ENCODE results near the gene FAM107B. TPM values are rescaled to one million over a fixed set of nuclear protein-coding genes. Genes with fewer than 3 reads are reported as not detected.
A peak's percentile ranks its signal among the peaks of the same experiment; 100 is the strongest.

The FAM107B gene
- total RNA-seq, 1 donor from 2014 or later, result 43.0 TPM

- Histone ChIP-seq H3K79me2 (ENCODE audit: low read depth) (no peaks in the 10 kb centered on the region), H3K4me3 (no peak overlapping the region), H3F3A (ENCODE audit: low read depth) (no peaks in the 10 kb centered on the region), H3K9ac (no peak overlapping the region), H3K27me3 (no peaks in the 10 kb centered on the region), H4K20me1 (ENCODE audit: low read depth) (no peaks in the 10 kb centered on the region), H3K4me2 (no peak overlapping the region), H3K4me1 (no peaks in the 10 kb centered on the region), H3K36me3 (no peaks in the 10 kb centered on the region), H2AFZ (replicated peaks) (peak overlapping the region; percentile 76), H3K27ac (no peak overlapping the region), H3K9me3 (ENCODE audit: low read depth) (no peaks in the 10 kb centered on the region)
- no peak overlapping the region for H3K4me3 Mint-ChIP-seq
- H3K9me3 Mint-ChIP-seq, result no peaks in the 10 kb centered on the region
- H3K36me3 Mint-ChIP-seq, result no peaks in the 10 kb centered on the region
- no peaks in the 10 kb centered on the region for H3K27me3 Mint-ChIP-seq (ENCODE audit: insufficient read depth, low read depth)
- peaks cover 19% of the 10 kb centered on the region for H3K4me1 Mint-ChIP-seq
- peak overlapping the region; percentile 83 for H3K27ac Mint-ChIP-seq
- DNase-seq (ENCODE audit: low spot score), result no peak
- TF ChIP-seq EZH2 (IDR thresholded peaks at IDR 0.05) (no peak), EZH2phosphoT487 (IDR thresholded peaks at IDR 0.05) (no peak), CTCF (IDR thresholded peaks at IDR 0.05) (no peak)
Observed at GRCh38 chr10:14749070-14749809, 25.5 kb downstream of the FAM107B start.

GRCh38 chr10:14748441-14748840 lies 26.3 kb downstream of the FAM107B start:
- no peak for TF ChIP-seq CTCF (IDR thresholded peaks at IDR 0.05)
- no peak for TF ChIP-seq EZH2 (IDR thresholded peaks at IDR 0.05)
- TF ChIP-seq EZH2phosphoT487 (IDR thresholded peaks at IDR 0.05), result no peak
- no peak for DNase-seq (ENCODE audit: low spot score)
- no peaks in the 10 kb centered on the region for H3K9me3 ChIP-seq (ENCODE audit: low read depth)
- no peak overlapping the region for H3K27ac ChIP-seq
- no peaks in the 10 kb centered on the region for H3K4me1 ChIP-seq
- Mint-ChIP-seq H3K4me1 (peaks cover 19% of the 10 kb centered on the region), H3K36me3 (no peaks in the 10 kb centered on the region), H3K27ac (no peak overlapping the region), H3K9me3 (no peaks in the 10 kb centered on the region), H3K27me3 (ENCODE audit: insufficient read depth, low read depth) (no peaks in the 10 kb centered on the region), H3K4me3 (no peak overlapping the region)
- H3K79me2 ChIP-seq (ENCODE audit: low read depth), result no peaks in the 10 kb centered on the region
- no peak overlapping the region for H3K4me2 ChIP-seq
- H2AFZ ChIP-seq (replicated peaks), result no peak overlapping the region
- no peaks in the 10 kb centered on the region for H3K36me3 ChIP-seq
- H3K4me3 ChIP-seq, result no peak overlapping the region
- no peak overlapping the region for H3K9ac ChIP-seq
- no peaks in the 10 kb centered on the region for H4K20me1 ChIP-seq (ENCODE audit: low read depth)
- H3F3A ChIP-seq (ENCODE audit: low read depth), result no peaks in the 10 kb centered on the region
- H3K27me3 ChIP-seq, result no peaks in the 10 kb centered on the region

GRCh38 chr10:14742815-14743214 lies 31.9 kb downstream of the FAM107B start:
- H3K27ac Mint-ChIP-seq, result no peak overlapping the region
- H3K27me3 Mint-ChIP-seq (ENCODE audit: insufficient read depth, low read depth), result no peaks in the 10 kb centered on the region
- H3K4me3 Mint-ChIP-seq, result no peak overlapping the region
- Histone ChIP-seq H4K20me1 (ENCODE audit: low read depth) (no peaks in the 10 kb centered on the region), H3K79me2 (ENCODE audit: low read depth) (no peaks in the 10 kb centered on the region), H3K36me3 (no peaks in the 10 kb centered on the region), H2AFZ (replicated peaks) (no peak overlapping the region), H3F3A (ENCODE audit: low read depth) (no peaks in the 10 kb centered on the region), H3K4me2 (no peak overlapping the region), H3K27ac (no peak overlapping the region), H3K4me1 (no peaks in the 10 kb centered on the region), H3K9ac (no peak overlapping the region), H3K9me3 (ENCODE audit: low read depth) (no peaks in the 10 kb centered on the region), H3K27me3 (no peaks in the 10 kb centered on the region), H3K4me3 (no peak overlapping the region)
- TF ChIP-seq CTCF (IDR thresholded peaks at IDR 0.05), result no peak
- no peak for TF ChIP-seq EZH2 (IDR thresholded peaks at IDR 0.05)
- no peak for TF ChIP-seq EZH2phosphoT487 (IDR thresholded peaks at IDR 0.05)
- no peak for DNase-seq (ENCODE audit: low spot score)
- no peaks in the 10 kb centered on the region for H3K4me1 Mint-ChIP-seq
- H3K36me3 Mint-ChIP-seq, result no peaks in the 10 kb centered on the region
- peaks cover 3% of the 10 kb centered on the region for H3K9me3 Mint-ChIP-seq

All from neural progenitor cell (in vitro differentiated cells).